Measurements from ENCODE around the gene ASB18.
"Not testable (repeated sequence)": the region's sequence is repeated elsewhere in the genome, so short reads cannot be mapped to it uniquely, and the experiment has no call there.

ASB18 gene

GRCh38 chr2:236291911-236292310 is 27.7 kb upstream of the ASB18 start:
- no peak overlapping the region for H3K4me3 Mint-ChIP-seq
- H3K4me1 Mint-ChIP-seq (ENCODE audit: low read depth), result no peaks in the 10 kb centered on the region
- no peaks in the 10 kb centered on the region for H3K9me3 Mint-ChIP-seq
- no peaks in the 10 kb centered on the region for H3K36me3 Mint-ChIP-seq (ENCODE audit: low read depth)
- no peak overlapping the region for H3K27ac Mint-ChIP-seq
- peaks cover 18% of the 10 kb centered on the region for H3K27me3 Mint-ChIP-seq

GRCh38 chr2:236291476-236291875 is 27.3 kb upstream of the ASB18 start:
- H3K9me3 Mint-ChIP-seq, result no peaks in the 10 kb centered on the region
- H3K4me1 Mint-ChIP-seq (ENCODE audit: low read depth), result no peaks in the 10 kb centered on the region
- H3K27me3 Mint-ChIP-seq, result peaks cover 18% of the 10 kb centered on the region
- no peaks in the 10 kb centered on the region for H3K36me3 Mint-ChIP-seq (ENCODE audit: low read depth)
- H3K4me3 Mint-ChIP-seq, result no peak overlapping the region
- H3K27ac Mint-ChIP-seq, result no peak overlapping the region

- H3K27ac Mint-ChIP-seq, result no peak overlapping the region
- no peaks in the 10 kb centered on the region for H3K4me1 Mint-ChIP-seq (ENCODE audit: low read depth)
- H3K27me3 Mint-ChIP-seq, result peaks cover 17% of the 10 kb centered on the region
- H3K9me3 Mint-ChIP-seq, result no peaks in the 10 kb centered on the region
- no peaks in the 10 kb centered on the region for H3K36me3 Mint-ChIP-seq (ENCODE audit: low read depth)
- no peak overlapping the region for H3K4me3 Mint-ChIP-seq
Observed at GRCh38 chr2:236290742-236291425, 26.7 kb upstream of the ASB18 start.

GRCh38 chr2:236289766-236290462 is 25.7 kb upstream of the ASB18 start:
- Mint-ChIP-seq H3K9me3 (no peaks in the 10 kb centered on the region), H3K27ac (no peak overlapping the region), H3K4me1 (ENCODE audit: low read depth) (no peaks in the 10 kb centered on the region), H3K36me3 (ENCODE audit: low read depth) (no peaks in the 10 kb centered on the region), H3K4me3 (no peak overlapping the region), H3K27me3 (peaks cover 12% of the 10 kb centered on the region)

GRCh38 chr2:236288373-236288772 is 24.2 kb upstream of the ASB18 start:
- peaks cover 12% of the 10 kb centered on the region for H3K27me3 Mint-ChIP-seq
- not testable (repeated sequence) for H3K4me3 Mint-ChIP-seq; H3K36me3 Mint-ChIP-seq (ENCODE audit: low read depth); H3K27ac Mint-ChIP-seq; H3K4me1 Mint-ChIP-seq (ENCODE audit: low read depth); H3K9me3 Mint-ChIP-seq

GRCh38 chr2:236287656-236288055 is 23.4 kb upstream of the ASB18 start:
- Mint-ChIP-seq H3K36me3 (ENCODE audit: low read depth) (no peaks in the 10 kb centered on the region), H3K4me1 (ENCODE audit: low read depth) (no peaks in the 10 kb centered on the region), H3K27ac (no peak overlapping the region), H3K9me3 (peaks cover 4% of the 10 kb centered on the region), H3K27me3 (peaks cover 14% of the 10 kb centered on the region), H3K4me3 (no peak overlapping the region)

- Mint-ChIP-seq H3K36me3 (ENCODE audit: low read depth) (no peaks in the 10 kb centered on the region), H3K9me3 (peaks cover 4% of the 10 kb centered on the region), H3K27me3 (peaks cover 21% of the 10 kb centered on the region), H3K4me1 (ENCODE audit: low read depth) (no peaks in the 10 kb centered on the region), H3K27ac (no peak overlapping the region), H3K4me3 (no peak overlapping the region)
Observed at GRCh38 chr2:236286873-236287545, 22.8 kb upstream of the ASB18 start.

GRCh38 chr2:236284208-236284607 is 20.0 kb upstream of the ASB18 start:
- peaks cover 12% of the 10 kb centered on the region for H3K9me3 Mint-ChIP-seq
- no peak overlapping the region for H3K27ac Mint-ChIP-seq
- no peaks in the 10 kb centered on the region for H3K4me1 Mint-ChIP-seq (ENCODE audit: low read depth)
- no peaks in the 10 kb centered on the region for H3K36me3 Mint-ChIP-seq (ENCODE audit: low read depth)
- no peak overlapping the region for H3K4me3 Mint-ChIP-seq
- H3K27me3 Mint-ChIP-seq, result peaks cover 22% of the 10 kb centered on the region

- Mint-ChIP-seq H3K36me3 (ENCODE audit: low read depth) (no peaks in the 10 kb centered on the region), H3K27ac (no peak overlapping the region), H3K4me3 (no peak overlapping the region), H3K27me3 (peaks cover 31% of the 10 kb centered on the region), H3K4me1 (ENCODE audit: low read depth) (no peaks in the 10 kb centered on the region), H3K9me3 (peaks cover 12% of the 10 kb centered on the region)
Observed at GRCh38 chr2:236282406-236282805, 18.2 kb upstream of the ASB18 start.

- H3K27ac Mint-ChIP-seq, result no peak overlapping the region
- H3K9me3 Mint-ChIP-seq, result peaks cover 12% of the 10 kb centered on the region
- H3K4me1 Mint-ChIP-seq (ENCODE audit: low read depth), result no peaks in the 10 kb centered on the region
- no peaks in the 10 kb centered on the region for H3K36me3 Mint-ChIP-seq (ENCODE audit: low read depth)
- no peak overlapping the region for H3K4me3 Mint-ChIP-seq
- H3K27me3 Mint-ChIP-seq, result peaks cover 33% of the 10 kb centered on the region
Observed at GRCh38 chr2:236281423-236281822, 17.2 kb upstream of the ASB18 start.

- Mint-ChIP-seq H3K4me3 (no peak overlapping the region), H3K27ac (no peak overlapping the region), H3K9me3 (peaks cover 11% of the 10 kb centered on the region), H3K4me1 (ENCODE audit: low read depth) (no peaks in the 10 kb centered on the region), H3K36me3 (ENCODE audit: low read depth) (no peaks in the 10 kb centered on the region), H3K27me3 (peaks cover 17% of the 10 kb centered on the region)
Observed at GRCh38 chr2:236273126-236273525, 8.9 kb upstream of the ASB18 start.

- Mint-ChIP-seq H3K27me3 (peaks cover 11% of the 10 kb centered on the region), H3K4me3 (no peak overlapping the region), H3K36me3 (ENCODE audit: low read depth) (no peaks in the 10 kb centered on the region), H3K27ac (no peak overlapping the region), H3K9me3 (peaks cover 11% of the 10 kb centered on the region), H3K4me1 (ENCODE audit: low read depth) (no peaks in the 10 kb centered on the region)
Observed at GRCh38 chr2:236271851-236272250, 7.6 kb upstream of the ASB18 start.

- H3K9me3 Mint-ChIP-seq, result peaks cover 11% of the 10 kb centered on the region
- not testable (repeated sequence) for H3K27ac Mint-ChIP-seq; H3K4me3 Mint-ChIP-seq; H3K36me3 Mint-ChIP-seq (ENCODE audit: low read depth); H3K4me1 Mint-ChIP-seq (ENCODE audit: low read depth)
- peaks cover 17% of the 10 kb centered on the region for H3K27me3 Mint-ChIP-seq
Observed at GRCh38 chr2:236269876-236270275, 5.7 kb upstream of the ASB18 start.

GRCh38 chr2:236265675-236266074 is 1.5 kb upstream of the ASB18 start:
- no peak overlapping the region for H3K4me3 Mint-ChIP-seq
- no peaks in the 10 kb centered on the region for H3K4me1 Mint-ChIP-seq (ENCODE audit: low read depth)
- no peaks in the 10 kb centered on the region for H3K36me3 Mint-ChIP-seq (ENCODE audit: low read depth)
- no peak overlapping the region for H3K27ac Mint-ChIP-seq
- H3K9me3 Mint-ChIP-seq, result peaks cover 15% of the 10 kb centered on the region
- H3K27me3 Mint-ChIP-seq, result peaks cover 28% of the 10 kb centered on the region

GRCh38 chr2:236262238-236262637 is 2.0 kb downstream of the ASB18 start:
- no peaks in the 10 kb centered on the region for H3K36me3 Mint-ChIP-seq (ENCODE audit: low read depth)
- H3K27me3 Mint-ChIP-seq, result peaks cover 28% of the 10 kb centered on the region
- H3K4me3 Mint-ChIP-seq, result no peak overlapping the region
- H3K27ac Mint-ChIP-seq, result no peak overlapping the region
- no peaks in the 10 kb centered on the region for H3K4me1 Mint-ChIP-seq (ENCODE audit: low read depth)
- H3K9me3 Mint-ChIP-seq, result peaks cover 7% of the 10 kb centered on the region

Data from stimulated activated naive CD8-positive, alpha-beta T cell treated with anti-CD3 and anti-CD28 coated beads, Interleukin-15, Interleukin-2, amounts not matched to agents 100 ng/mL and 50 ng/mL, for 24 hours (primary cell).